ENCODE data around the gene DNAJC17. TPM values are rescaled to one million over a fixed set of nuclear protein-coding genes. Genes with fewer than 3 reads are reported as not detected.

The DNAJC17 gene
- total RNA-seq, 1 experiment from 2014 or later, result 36.1 TPM

GRCh38 chr15:40843261-40843884 is 36.1 kb upstream of the DNAJC17 start:
- Histone ChIP-seq H4K20me1 (ENCODE audit: insufficient read depth) (no peaks in the 10 kb centered on the region; the same call in 1 of the 2 replicates), H3K9ac (ENCODE audit: low read length) (peak overlapping the region; percentile 77), H3K27ac (ENCODE audit: low read depth, low read length) (peak overlapping the region; percentile 93), H3K4me1 (ENCODE audit: control insufficient read depth in 1 of 2, insufficient read depth in 2 of 2, low read length in 2 of 2) (peaks cover 37 to 50% of the 10 kb centered on the region in 2 experiments), H3K27me3 (ENCODE audit: insufficient read depth, low read length) (no peaks in the 10 kb centered on the region), H3K9me2 (ENCODE audit: insufficient read depth) (no peaks in the 10 kb centered on the region), H2AFZ (ENCODE audit: low read depth, low read length, poor library complexity, severe bottlenecking) (no peak overlapping the region), H3K4me3 (replicated peaks in 1 of 2; ENCODE audit: low read depth in 1 of 2, low read length in 2 of 2) (peak overlapping the region; percentile 79 to 95), H3K4me2 (ENCODE audit: low read length) (peak overlapping the region; percentile 99), H3K79me2 (ENCODE audit: insufficient read depth, low read length) (peaks cover 46% of the 10 kb centered on the region), H3K9me3 (ENCODE audit: control insufficient read depth in 1 of 2, insufficient read depth in 1 of 2, low read depth in 1 of 2, low read length in 2 of 2) (no peaks in the 10 kb centered on the region), H3K36me3 (ENCODE audit: control insufficient read depth in 1 of 2, insufficient read depth in 2 of 2, low read length in 2 of 2) (0 out of 4 replicates have a peak, but pooled peaks cover 0 to 4% of the 10 kb centered on the region in 2 experiments)
- TF ChIP-seq ZFX (IDR thresholded peaks at IDR 0.05) (0 out of 2 replicates have a peak, but pooled peaks have one; percentile 93), SRF (IDR thresholded peaks at IDR 0.05; ENCODE audit: low read depth) (no peak)
- intact Hi-C loops (cut with micrococcal nuclease), result no loop called here
- CTCF ChIA-PET, result interaction anchor here (0.8 to 5.2 kb wide), 6 partner anchors 12 to 61 kb away, joined by 4 to 61 read pairs (median 5); partner anchors contain the start of gene VPS18
- ATAC-seq, result no peak
- RAD21 ChIA-PET (ENCODE audit: low non-redundant PET in 1 of 2, low total read pairs in 2 of 2, uncharacterized antibody in 2 of 2, unreplicated experiment in 2 of 2), result interaction anchor here (0.7 to 1.2 kb wide), 2 partner anchors 10 to 51 kb away, joined by 3 to 5 read pairs; partner anchors contain the start of gene VPS18 (in 1 of the 2)
- DNase-seq (ENCODE audit: low read depth, low spot score), result no peak
- TSS peak; percentile 50 for BruUV-seq (replicated peaks)
- POLR2A ChIA-PET, result interaction anchor here (0.9 to 1.4 kb wide), 3 partner anchors 8 to 58 kb away, joined by 3 to 10 read pairs (median 4); no protein-coding TSS in a partner anchor

- ATAC-seq (no peak), DNase-seq (ENCODE audit: low read depth, low spot score) (no peak)
- no peak overlapping the region for H3K4me3 ChIP-seq (replicated peaks in 1 of 2; ENCODE audit: low read depth in 1 of 2, low read length in 2 of 2)
- 0 out of 4 replicates have a peak, but pooled peaks cover 0 to 4% of the 10 kb centered on the region in 2 experiments for H3K36me3 ChIP-seq (ENCODE audit: control insufficient read depth in 1 of 2, insufficient read depth in 2 of 2, low read length in 2 of 2)
- no peak for TF ChIP-seq ZNF274 (IDR thresholded peaks at IDR 0.05; ENCODE audit: low read depth, low read length)
- no peak for TF ChIP-seq ZBTB33 (IDR thresholded peaks at IDR 0.05; ENCODE audit: extremely low read depth, insufficient replicate concordance, low read length)
- TF ChIP-seq SIN3A (IDR thresholded peaks at IDR 0.05; ENCODE audit: low read depth), result no peak
- no peak for TF ChIP-seq FOSL1 (IDR thresholded peaks at IDR 0.05; ENCODE audit: low read depth)
- no peak for TF ChIP-seq REST (IDR thresholded peaks at IDR 0.05; ENCODE audit: low read depth)
- TF ChIP-seq SRF (IDR thresholded peaks at IDR 0.05; ENCODE audit: low read depth), result no peak
- no peak for TF ChIP-seq POLR2A (IDR thresholded peaks at IDR 0.05; ENCODE audit: borderline replicate concordance, extremely low read depth, insufficient read depth, insufficient read length)
- no peak for TF ChIP-seq ELF1 (IDR thresholded peaks at IDR 0.05; ENCODE audit: borderline replicate concordance, low read depth)
- TF ChIP-seq RAD21 (IDR thresholded peaks at IDR 0.05; ENCODE audit: low read depth), result no peak
- peaks cover 30% of the 10 kb centered on the region for H3K79me2 ChIP-seq (ENCODE audit: insufficient read depth, low read length)
- intact Hi-C loops (cut with micrococcal nuclease), result no loop called here
- no peaks in the 10 kb centered on the region for H3K27me3 ChIP-seq (ENCODE audit: insufficient read depth, low read length)
- no peak overlapping the region for H2AFZ ChIP-seq (ENCODE audit: low read depth, low read length, poor library complexity, severe bottlenecking)
- RAD21 ChIA-PET (ENCODE audit: low non-redundant PET in 1 of 2, low total read pairs in 2 of 2, uncharacterized antibody in 2 of 2, unreplicated experiment in 2 of 2), result no interaction called here
- no peak overlapping the region for H3K27ac ChIP-seq (ENCODE audit: low read depth, low read length)
- POLR2A ChIA-PET, result no interaction called here
- BruUV-seq (replicated peaks), result no TSS peak
- H3K4me2 ChIP-seq (ENCODE audit: low read length), result no peak overlapping the region
- no peaks in the 10 kb centered on the region for H3K9me2 ChIP-seq (ENCODE audit: insufficient read depth)
- CTCF ChIA-PET, result no interaction called here
- peaks cover 24 to 36% of the 10 kb centered on the region in 2 experiments for H3K4me1 ChIP-seq (ENCODE audit: control insufficient read depth in 1 of 2, insufficient read depth in 2 of 2, low read length in 2 of 2)
- no peak overlapping the region for H3K9ac ChIP-seq (ENCODE audit: low read length)
- H3K9me3 ChIP-seq (ENCODE audit: control insufficient read depth in 1 of 2, insufficient read depth in 1 of 2, low read depth in 1 of 2, low read length in 2 of 2), result no peaks in the 10 kb centered on the region
- no peaks in the 10 kb centered on the region; the same call in 1 of the 2 replicates for H4K20me1 ChIP-seq (ENCODE audit: insufficient read depth)
These were observed 34.5 kb upstream of the DNAJC17 start for GRCh38 chr15:40841741-40842140.

All from HCT116 (cell line).